ENCODE results near the gene CD1C.

The CD1C gene

GRCh38 chr1:158248118-158248517, 41.6 kb upstream of the CD1C start (continued):
- TF ChIP-seq POU6F1 (CRISPR knock-in tag; IDR thresholded peaks at IDR 0.05; ENCODE audit: borderline replicate concordance, low read depth), result no peak
- TF ChIP-seq RARB (CRISPR knock-in tag; IDR thresholded peaks at IDR 0.05), result no peak
- TF ChIP-seq GLIS3 (CRISPR knock-in tag; IDR thresholded peaks at IDR 0.05), result no peak

- no peak for ATAC-seq
- TF ChIP-seq CSRNP3 (CRISPR knock-in tag; IDR thresholded peaks at IDR 0.05) (no peak), ZNF70 (CRISPR knock-in tag; IDR thresholded peaks at IDR 0.05) (no peak), GLIS3 (CRISPR knock-in tag; IDR thresholded peaks at IDR 0.05) (no peak), ISL1 (CRISPR knock-in tag; IDR thresholded peaks at IDR 0.05) (no peak), CSDC2 (CRISPR knock-in tag; IDR thresholded peaks at IDR 0.05) (no peak)
Measured at GRCh38 chr1:158248771-158249170, 41.0 kb upstream of the CD1C start.

- ATAC-seq, result no peak
- TF ChIP-seq TSHZ2 (CRISPR knock-in tag; IDR thresholded peaks at IDR 0.05) (no peak), ZNF565 (CRISPR knock-in tag; conservative IDR thresholded peaks at IDR 0.05; ENCODE audit: low read depth) (no peak), PPARA (CRISPR knock-in tag; IDR thresholded peaks at IDR 0.05; ENCODE audit: borderline replicate concordance) (no peak), ISL1 (CRISPR knock-in tag; IDR thresholded peaks at IDR 0.05) (no peak), BACH2 (CRISPR knock-in tag; IDR thresholded peaks at IDR 0.05; ENCODE audit: borderline replicate concordance) (no peak)
Measured at GRCh38 chr1:158249646-158250045, 40.1 kb upstream of the CD1C start.

- TF ChIP-seq ZNF70 (CRISPR knock-in tag; IDR thresholded peaks at IDR 0.05), result no peak
- TF ChIP-seq SNAI2 (CRISPR knock-in tag; IDR thresholded peaks at IDR 0.05), result no peak
- no peak for TF ChIP-seq ESRRG (CRISPR knock-in tag; IDR thresholded peaks at IDR 0.05)
- TF ChIP-seq CSRNP3 (CRISPR knock-in tag; IDR thresholded peaks at IDR 0.05), result no peak
- no peak for TF ChIP-seq TOX (CRISPR knock-in tag; IDR thresholded peaks at IDR 0.05; ENCODE audit: borderline replicate concordance)
- TF ChIP-seq BACH2 (CRISPR knock-in tag; IDR thresholded peaks at IDR 0.05; ENCODE audit: borderline replicate concordance), result no peak
- TF ChIP-seq OSR1 (CRISPR knock-in tag; IDR thresholded peaks at IDR 0.05), result no peak
- TF ChIP-seq ZNF8 (CRISPR knock-in tag; IDR thresholded peaks at IDR 0.05), result no peak
- no peak for TF ChIP-seq TSHZ2 (CRISPR knock-in tag; IDR thresholded peaks at IDR 0.05)
- no peak for TF ChIP-seq PATZ1 (CRISPR knock-in tag; IDR thresholded peaks at IDR 0.05; ENCODE audit: borderline replicate concordance)
Measured at GRCh38 chr1:158251163-158251562, 38.6 kb upstream of the CD1C start.

More at GRCh38 chr1:158251163-158251562, 38.6 kb upstream of the CD1C start:
- no peak for ATAC-seq
